Activated CD4-positive, alpha-beta T cell treated with anti-CD3 and anti-CD28 coated beads for 4 hours (primary cell): Measurements from ENCODE around the gene SND1.
"Not testable (repeated sequence)": the region's sequence is repeated elsewhere in the genome, so short reads cannot be mapped to it uniquely, and the experiment has no call there.

Experiments
- DNase-seq, 2 donors: peaks; one replicate each; pipeline ENCODE4 v3.0.0-alpha.2; 2020

The SND1 gene

GRCh38 chr7:127946847-127947246, 294.9 kb downstream of the SND1 start:
- no peak for DNase-seq

GRCh38 chr7:127948312-127948711, 296.3 kb downstream of the SND1 start:
- no peak for DNase-seq

GRCh38 chr7:127948930-127949329, 296.9 kb downstream of the SND1 start:
- DNase-seq, result no peak

- DNase-seq, result no peak
Measured at GRCh38 chr7:127949769-127950222, 297.8 kb downstream of the SND1 start.

GRCh38 chr7:127950233-127950935, 298.4 kb downstream of the SND1 start:
- DNase-seq, result no peak

GRCh38 chr7:127953423-127954356, 301.7 kb downstream of the SND1 start:
- DNase-seq, result no peak

GRCh38 chr7:127954357-127954748, 302.4 kb downstream of the SND1 start:
- no peak for DNase-seq

- no peak for DNase-seq
Measured at GRCh38 chr7:127955051-127955531, 303.1 kb downstream of the SND1 start.

- no peak for DNase-seq
Measured at GRCh38 chr7:127957886-127958285, 305.9 kb downstream of the SND1 start.

- no peak for DNase-seq
Measured at GRCh38 chr7:127959770-127960169, 307.8 kb downstream of the SND1 start.

GRCh38 chr7:127961786-127962453, 309.9 kb downstream of the SND1 start:
- DNase-seq, result no peak

GRCh38 chr7:127962589-127963361, 310.8 kb downstream of the SND1 start:
- DNase-seq, result no peak

- not testable (repeated sequence) for DNase-seq
Measured at GRCh38 chr7:127963850-127964249, 311.9 kb downstream of the SND1 start.

- DNase-seq, result no peak
Measured at GRCh38 chr7:127967281-127967680, 315.3 kb downstream of the SND1 start.

GRCh38 chr7:127968547-127968946, 316.6 kb downstream of the SND1 start:
- no peak for DNase-seq

- no peak for DNase-seq
Measured at GRCh38 chr7:127973832-127974231, 321.8 kb downstream of the SND1 start.

GRCh38 chr7:127974446-127975035, 322.5 kb downstream of the SND1 start:
- no peak for DNase-seq

GRCh38 chr7:127976056-127976737, 324.2 kb downstream of the SND1 start:
- no peak for DNase-seq

- no peak for DNase-seq
Measured at GRCh38 chr7:127976738-127977120, 324.7 kb downstream of the SND1 start.

GRCh38 chr7:127978421-127978820, 326.4 kb downstream of the SND1 start:
- DNase-seq, result no peak

- no peak for DNase-seq
Measured at GRCh38 chr7:127979113-127979727, 327.2 kb downstream of the SND1 start.
